Activated CD8-positive, alpha-beta memory T cell treated with anti-CD3 and anti-CD28 coated beads, Interleukin-2, amount 10 ng/mL, durations not matched to agents 7 days and 5 days (primary cell): Measurements from ENCODE around the gene SRCIN1. TPM values are rescaled to one million over a fixed set of nuclear protein-coding genes. Genes with fewer than 3 reads are reported as not detected.
A peak's percentile ranks its signal among the peaks of the same experiment; 100 is the strongest.

Source experiments
- ATAC-seq: fragments of 150-1000 bp; cut with Tn5 transposase; one replicate; pipeline ENCODE4 v1.10.0; 2021; ENCODE audit warnings: moderate library complexity
- CTCF ChIA-PET: fragments of 350-600 bp; sonication (Branson Sonifier 250); formaldehyde crosslinking; loops from one replicate; lab custom pipeline; 2021; ENCODE audit warnings: antibody characterized with exemption; lab: Charles Lee
- DNase-seq: peaks from one replicate; pipeline ENCODE4 v3.0.0-alpha.2; 2020
- H3K27ac Mint-ChIP-seq: one replicate; pipeline ENCODE4 v1.8.0; 2021; ENCODE audit warnings: mild to moderate bottlenecking, mixed read lengths
- H3K27me3 Mint-ChIP-seq: one replicate; pipeline ENCODE4 v1.8.0; 2021; ENCODE audit warnings: mixed read lengths
- H3K36me3 Mint-ChIP-seq: one replicate; pipeline ENCODE4 v1.8.0; 2021; ENCODE audit warnings: mild to moderate bottlenecking, mixed read lengths
- H3K4me1 Mint-ChIP-seq: one replicate; pipeline ENCODE4 v1.8.0; 2021; ENCODE audit warnings: mixed read lengths
- H3K4me3 Mint-ChIP-seq: one replicate; pipeline ENCODE4 v1.8.0; 2021; ENCODE audit warnings: mild to moderate bottlenecking, moderate library complexity, mixed read lengths
- H3K9me3 Mint-ChIP-seq: one replicate; pipeline ENCODE4 v1.8.0; 2022; ENCODE audit warnings: low read depth, mixed read lengths
- total RNA-seq, 2 experiments: library from RNA; stranded (reverse); gene quantifications; one replicate each; pipeline ENCODE4 v1.2.3, GENCODE V29; 2021

SRCIN1 gene
- total RNA-seq, 2 experiments from 2014 or later: 0.26 to 0.30 TPM

DNA sequence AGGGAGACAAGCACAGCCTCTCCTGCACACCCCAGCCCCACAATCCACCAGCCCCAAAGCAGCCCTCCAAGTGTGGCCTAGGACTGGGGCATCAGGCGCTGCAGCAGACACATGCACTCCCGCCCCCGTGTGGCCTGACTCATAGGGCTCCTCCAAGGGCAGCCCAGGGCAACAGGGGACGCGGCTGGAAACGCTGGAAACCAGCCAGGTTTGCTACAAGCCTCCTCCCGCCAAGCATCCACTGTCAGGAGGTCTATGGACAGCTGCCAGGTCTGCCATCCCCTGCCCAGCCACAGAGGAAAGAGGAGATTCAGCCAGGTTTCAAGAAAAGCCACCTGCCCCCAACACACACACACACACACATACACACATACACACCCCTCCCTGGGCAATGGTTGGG, 25.8 kb downstream of the SRCIN1 start:
- peaks cover 75% of the 10 kb centered on the region for H3K27me3 Mint-ChIP-seq
- CTCF ChIA-PET: interaction anchor here (0.9 to 1.0 kb wide), 2 partner anchors 22 to 35 kb away, joined by 3 to 5 read pairs; no protein-coding TSS in a partner anchor
- H3K27ac Mint-ChIP-seq: no peak overlapping the region
- H3K9me3 Mint-ChIP-seq: no peaks in the 10 kb centered on the region
- H3K36me3 Mint-ChIP-seq: no peaks in the 10 kb centered on the region
- H3K4me1 Mint-ChIP-seq: peaks cover 4% of the 10 kb centered on the region
- H3K4me3 Mint-ChIP-seq: no peak overlapping the region
- ATAC-seq: no peak
- no peak for DNase-seq

DNA sequence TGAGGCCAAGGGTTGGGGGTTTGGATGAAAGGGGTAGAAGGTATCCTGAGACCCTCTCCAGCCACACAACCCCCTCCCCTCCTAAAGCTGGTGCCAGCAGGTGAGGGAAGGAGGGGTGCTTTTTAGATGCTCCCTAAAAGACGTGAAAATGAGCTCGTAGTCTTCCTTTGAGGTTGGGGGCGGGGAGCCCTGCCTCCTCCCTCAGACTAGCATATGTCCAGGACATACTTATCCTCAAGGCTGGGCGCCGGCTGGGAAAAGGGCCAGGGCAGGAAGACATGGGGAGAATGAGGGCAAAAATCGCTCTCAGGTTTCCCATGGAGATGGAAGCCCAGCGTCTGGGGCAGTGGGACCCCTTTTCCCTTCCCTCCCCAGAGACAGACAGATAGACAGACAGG, 26.7 kb downstream of the SRCIN1 start:
- no peaks in the 10 kb centered on the region for H3K9me3 Mint-ChIP-seq
- H3K4me3 Mint-ChIP-seq: no peak overlapping the region
- no peak for DNase-seq
- CTCF ChIA-PET: interaction anchor here (0.9 to 1.0 kb wide), 2 partner anchors 21 to 34 kb away, joined by 3 to 5 read pairs; no protein-coding TSS in a partner anchor
- H3K36me3 Mint-ChIP-seq: no peaks in the 10 kb centered on the region
- no peaks in the 10 kb centered on the region for H3K4me1 Mint-ChIP-seq
- H3K27me3 Mint-ChIP-seq: peaks cover 78% of the 10 kb centered on the region
- H3K27ac Mint-ChIP-seq: no peak overlapping the region
- ATAC-seq: no peak

DNA sequence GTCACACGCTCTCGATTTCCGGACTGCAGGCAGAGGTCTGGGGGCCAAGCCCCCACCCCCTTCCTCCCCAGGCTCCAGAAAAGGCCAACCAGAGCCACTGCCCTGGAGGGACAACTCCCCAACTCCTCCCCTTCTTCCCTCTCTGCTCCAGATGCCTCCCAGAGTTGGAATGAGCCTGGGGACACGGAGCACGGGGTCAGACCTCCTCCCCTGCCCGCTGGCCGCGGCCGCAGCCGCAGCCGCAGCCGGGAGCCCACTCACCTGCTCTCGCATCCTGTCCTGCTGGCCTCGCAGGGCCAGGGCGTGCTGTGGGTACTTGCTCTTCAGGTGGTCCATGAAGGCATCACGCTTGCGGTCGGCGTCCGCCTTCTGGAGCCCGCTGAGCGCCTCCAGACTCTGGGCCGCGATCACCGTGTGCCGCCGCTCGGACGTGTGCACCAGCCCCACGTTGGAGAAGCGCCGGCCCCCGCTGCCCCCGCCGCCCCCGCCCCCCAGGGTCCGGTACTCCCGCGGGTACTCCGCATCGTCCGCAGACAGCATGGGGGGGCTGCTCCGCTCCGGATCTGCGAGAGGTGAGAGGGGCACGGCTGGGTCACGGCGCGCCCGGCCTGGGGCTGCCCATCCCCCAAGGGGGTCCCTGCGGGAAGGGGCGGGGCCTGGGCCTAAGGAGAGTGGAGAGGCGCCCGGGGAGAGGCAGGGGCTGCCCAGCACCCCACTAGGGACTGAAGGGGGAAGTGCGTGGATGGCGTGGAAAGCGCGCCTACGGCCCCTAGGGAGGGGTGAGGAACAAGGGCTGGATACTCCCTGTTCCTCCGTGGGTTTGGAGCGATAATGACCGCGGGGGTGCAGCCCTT, 27.3 kb downstream of the SRCIN1 start:
- Mint-ChIP-seq H3K9me3 (no peaks in the 10 kb centered on the region), H3K27ac (no peak overlapping the region), H3K4me3 (no peak overlapping the region), H3K27me3 (peaks cover 84% of the 10 kb centered on the region), H3K36me3 (no peaks in the 10 kb centered on the region), H3K4me1 (no peaks in the 10 kb centered on the region)
- DNase-seq (no peak), ATAC-seq (no peak)
- CTCF ChIA-PET: interaction anchor here (3.8 kb wide), 1 partner anchor 20 kb away, joined by 23 read pairs; no protein-coding TSS in a partner anchor

DNA sequence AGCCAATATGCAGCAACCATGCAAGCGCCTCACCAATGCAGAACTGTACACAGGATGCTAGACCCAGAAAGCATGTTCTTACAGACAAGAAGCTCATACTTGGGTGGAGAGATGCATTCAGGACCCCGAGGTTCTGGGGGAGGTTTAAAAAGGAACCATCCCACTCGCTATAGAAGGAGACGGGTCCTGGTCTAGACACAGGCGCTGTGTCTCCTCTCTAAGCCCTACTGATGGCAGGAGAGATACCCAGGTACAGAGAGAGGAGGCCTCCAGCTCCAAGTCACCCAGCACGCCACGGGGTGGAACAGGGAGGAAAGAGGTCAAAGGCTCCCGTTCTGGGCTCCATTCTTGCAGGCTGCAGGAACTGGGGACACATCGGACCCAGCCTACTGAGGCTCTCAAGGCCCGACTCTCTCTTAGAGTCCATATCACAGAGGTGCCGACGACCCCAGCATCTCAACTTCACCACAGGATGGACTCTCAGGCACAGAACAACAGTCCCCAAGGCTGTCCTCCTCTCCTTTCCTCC, 28.0 kb downstream of the SRCIN1 start:
- Mint-ChIP-seq H3K4me1 (peaks cover 2% of the 10 kb centered on the region), H3K27me3 (peaks cover 86% of the 10 kb centered on the region), H3K9me3 (no peaks in the 10 kb centered on the region), H3K4me3 (no peak overlapping the region), H3K36me3 (no peaks in the 10 kb centered on the region), H3K27ac (no peak overlapping the region)
- CTCF ChIA-PET: interaction anchor here (0.6 to 3.8 kb wide), 5 partner anchors 10 to 89 kb away, joined by 3 to 23 read pairs (median 3); no protein-coding TSS in a partner anchor
- no peak for ATAC-seq
- DNase-seq: no peak

DNA sequence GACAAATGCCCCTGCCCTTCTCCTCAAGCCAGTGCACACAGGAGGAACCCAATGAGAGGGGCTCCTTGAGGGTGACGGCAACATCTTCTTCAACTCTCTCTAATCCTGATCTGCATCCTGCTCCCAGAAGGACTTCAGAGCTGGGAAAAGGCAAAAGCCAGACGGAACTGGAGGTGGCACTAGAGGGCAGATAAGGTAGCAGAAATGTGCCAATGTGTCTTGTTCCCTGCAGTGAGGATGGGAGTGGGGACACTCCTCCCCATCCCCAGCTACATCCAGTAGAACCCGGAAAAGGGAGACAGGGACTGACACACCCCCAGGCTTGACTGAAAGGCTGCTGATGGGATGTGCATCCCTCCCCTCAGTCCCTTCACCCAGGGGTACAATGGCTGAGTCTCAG, 28.5 kb downstream of the SRCIN1 start:
- CTCF ChIA-PET: interaction anchor here (0.6 to 3.8 kb wide), 6 partner anchors 10 to 90 kb away, joined by 3 to 23 read pairs (median 3); no protein-coding TSS in a partner anchor

DNA sequence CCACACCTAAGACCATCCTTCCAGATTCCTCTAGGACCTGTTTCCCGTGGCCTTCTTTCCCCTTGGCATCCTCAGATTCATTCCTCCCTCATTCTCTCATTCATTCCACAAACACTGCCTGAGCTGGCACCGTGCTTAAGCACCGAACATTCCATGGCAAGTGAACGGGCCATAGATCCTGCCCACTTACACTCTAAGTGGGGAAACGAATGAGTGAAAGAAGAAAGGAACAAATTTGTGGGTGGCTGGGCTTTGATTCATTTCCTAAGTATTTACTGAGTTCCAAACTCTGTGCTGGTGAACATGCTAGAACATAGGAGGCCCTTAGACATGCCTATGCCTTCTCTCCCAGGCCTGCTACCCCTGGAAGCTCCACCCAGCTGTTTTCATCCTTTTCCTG, 30.0 kb downstream of the SRCIN1 start:
- peaks cover 87% of the 10 kb centered on the region for H3K27me3 Mint-ChIP-seq
- H3K27ac Mint-ChIP-seq: no peak overlapping the region
- peaks cover 2% of the 10 kb centered on the region for H3K4me1 Mint-ChIP-seq
- DNase-seq (no peak), ATAC-seq (no peak)
- H3K36me3 Mint-ChIP-seq: no peaks in the 10 kb centered on the region
- H3K9me3 Mint-ChIP-seq: no peaks in the 10 kb centered on the region
- no peak overlapping the region for H3K4me3 Mint-ChIP-seq
- CTCF ChIA-PET: interaction anchor here (0.6 to 3.8 kb wide), 5 partner anchors 17 to 420 kb away, joined by 3 to 23 read pairs (median 3); partner anchors contain the start of gene SRCIN1

More for the DNA sequence above, 28.5 kb downstream of the SRCIN1 start:
- no peak overlapping the region for H3K27ac Mint-ChIP-seq
- H3K4me1 Mint-ChIP-seq: peaks cover 2% of the 10 kb centered on the region
- H3K9me3 Mint-ChIP-seq: no peaks in the 10 kb centered on the region
- peaks cover 82% of the 10 kb centered on the region for H3K27me3 Mint-ChIP-seq
- H3K36me3 Mint-ChIP-seq: no peaks in the 10 kb centered on the region
- no peak overlapping the region for H3K4me3 Mint-ChIP-seq
- no peak for DNase-seq
- ATAC-seq: no peak

DNA sequence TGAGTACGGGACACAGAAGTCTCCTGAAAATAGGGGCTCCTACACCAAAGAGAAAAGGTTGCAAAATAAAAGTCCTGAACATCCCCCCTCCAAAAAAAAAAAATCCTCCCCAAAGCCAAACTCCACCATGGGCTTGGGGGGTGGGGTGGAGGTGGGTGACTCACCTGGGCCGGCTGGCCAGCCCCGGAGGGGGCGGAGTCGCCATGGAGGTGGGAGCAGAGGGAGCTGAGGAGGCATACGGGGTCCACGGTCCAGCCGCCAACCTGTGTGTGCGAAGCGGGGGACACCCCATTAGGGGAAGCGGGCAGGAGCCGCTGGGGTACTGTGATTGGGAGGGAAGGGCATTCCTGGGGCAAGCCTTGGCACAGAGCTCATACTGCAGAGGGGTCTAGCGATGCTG, 31.0 kb downstream of the SRCIN1 start:
- no peak overlapping the region for H3K27ac Mint-ChIP-seq
- no peaks in the 10 kb centered on the region for H3K9me3 Mint-ChIP-seq
- DNase-seq (no peak), ATAC-seq (no peak)
- no peak overlapping the region for H3K4me3 Mint-ChIP-seq
- peaks cover 87% of the 10 kb centered on the region for H3K27me3 Mint-ChIP-seq
- CTCF ChIA-PET: interaction anchor here (0.7 to 3.8 kb wide), 4 partner anchors 9 to 31 kb away, joined by 3 to 23 read pairs (median 3); partner anchors contain the start of gene SRCIN1
- H3K4me1 Mint-ChIP-seq: peaks cover 2% of the 10 kb centered on the region
- no peaks in the 10 kb centered on the region for H3K36me3 Mint-ChIP-seq

DNA sequence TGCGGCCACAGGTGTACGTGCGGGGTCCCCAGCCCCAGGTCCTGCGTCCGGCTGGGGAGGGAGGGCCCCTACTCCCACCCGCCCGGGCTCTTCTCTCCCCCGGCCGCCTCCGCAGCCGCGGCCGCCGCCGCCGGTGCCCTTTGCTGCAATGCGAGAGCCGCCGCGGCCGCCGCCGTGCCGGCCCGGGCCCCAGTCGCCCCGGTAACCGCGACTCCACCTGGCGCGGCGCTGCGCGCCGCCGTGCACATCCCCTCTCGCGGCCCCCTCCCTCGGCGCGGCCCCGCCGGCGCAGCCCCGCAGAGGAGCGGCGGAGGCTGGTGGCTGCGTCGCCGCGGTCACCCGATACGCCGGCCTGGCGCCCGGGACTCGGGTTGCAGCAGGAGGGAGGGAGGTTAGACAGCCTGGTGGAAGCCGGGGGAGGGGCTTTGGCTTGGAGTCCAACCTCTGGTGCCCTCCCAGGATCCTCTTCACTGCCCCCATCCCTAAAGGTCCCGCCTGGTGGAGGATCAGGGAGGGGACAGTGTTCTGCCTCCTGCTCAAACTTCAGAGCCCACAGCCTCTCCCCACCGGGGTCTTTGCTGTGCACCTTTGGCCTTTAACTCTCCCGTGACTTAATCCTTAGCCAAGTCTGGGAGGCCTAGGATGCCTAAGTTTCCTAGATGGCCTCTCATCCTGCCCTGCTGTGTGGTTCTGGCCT, 32.9 kb downstream of the SRCIN1 start:
- peak; percentile 27 for ATAC-seq
- H3K27ac Mint-ChIP-seq: no peak overlapping the region
- no peak overlapping the region for H3K4me3 Mint-ChIP-seq
- no peak for DNase-seq
- H3K4me1 Mint-ChIP-seq: peaks cover 2% of the 10 kb centered on the region
- CTCF ChIA-PET: no interaction called here
- peaks cover 90% of the 10 kb centered on the region for H3K27me3 Mint-ChIP-seq
- H3K36me3 Mint-ChIP-seq: no peaks in the 10 kb centered on the region
- H3K9me3 Mint-ChIP-seq: no peaks in the 10 kb centered on the region

DNA sequence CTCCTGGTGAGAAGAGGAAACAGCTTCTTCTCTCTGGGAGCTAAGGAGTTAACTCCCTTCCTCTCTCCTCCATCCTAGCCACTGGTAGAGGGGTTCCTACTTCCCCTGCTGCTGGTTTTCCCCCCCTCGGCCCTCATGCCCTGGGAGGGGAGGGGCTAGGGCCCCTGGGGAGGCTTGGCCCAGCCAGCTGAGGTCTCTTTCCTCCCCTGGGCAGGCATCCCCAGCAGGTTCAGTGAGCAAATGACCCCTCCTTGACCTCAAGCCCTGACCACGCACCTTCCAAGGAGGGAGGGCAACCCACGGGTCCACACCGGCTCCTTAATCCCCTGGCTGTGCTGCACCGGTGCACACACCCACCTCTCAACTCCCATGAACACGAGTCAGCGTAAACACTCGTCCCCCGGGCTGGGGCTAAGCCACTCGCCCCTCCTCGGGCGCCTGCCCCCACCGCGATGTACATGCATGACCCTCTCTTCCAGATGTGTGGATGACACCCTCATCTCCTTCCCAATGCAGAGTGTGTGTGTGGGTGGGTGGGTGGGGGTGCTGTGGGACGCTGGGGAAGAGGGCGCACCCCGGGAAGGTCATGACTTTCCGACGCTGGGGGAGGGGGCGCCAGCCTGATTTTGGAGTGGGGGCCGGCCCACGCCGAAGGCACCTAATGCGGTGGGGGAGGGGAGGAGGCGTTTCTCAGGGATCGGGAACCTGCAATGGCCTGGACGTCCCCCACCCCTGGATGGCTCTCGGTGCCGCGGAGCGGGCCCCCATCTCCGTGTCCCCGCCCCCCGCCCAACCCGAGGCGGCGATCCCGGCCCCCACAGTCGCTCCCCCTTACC, 33.7 kb downstream of the SRCIN1 start:
- DNase-seq (no peak), ATAC-seq (no peak)
- Mint-ChIP-seq H3K4me3 (no peak overlapping the region), H3K27ac (no peak overlapping the region), H3K4me1 (peaks cover 2% of the 10 kb centered on the region), H3K9me3 (no peaks in the 10 kb centered on the region), H3K27me3 (peaks cover 88% of the 10 kb centered on the region), H3K36me3 (no peaks in the 10 kb centered on the region)
- CTCF ChIA-PET: interaction anchor here (0.7 to 1.0 kb wide), 3 partner anchors 12 to 61 kb away, joined by 3 to 4 read pairs (median 3); no protein-coding TSS in a partner anchor

DNA sequence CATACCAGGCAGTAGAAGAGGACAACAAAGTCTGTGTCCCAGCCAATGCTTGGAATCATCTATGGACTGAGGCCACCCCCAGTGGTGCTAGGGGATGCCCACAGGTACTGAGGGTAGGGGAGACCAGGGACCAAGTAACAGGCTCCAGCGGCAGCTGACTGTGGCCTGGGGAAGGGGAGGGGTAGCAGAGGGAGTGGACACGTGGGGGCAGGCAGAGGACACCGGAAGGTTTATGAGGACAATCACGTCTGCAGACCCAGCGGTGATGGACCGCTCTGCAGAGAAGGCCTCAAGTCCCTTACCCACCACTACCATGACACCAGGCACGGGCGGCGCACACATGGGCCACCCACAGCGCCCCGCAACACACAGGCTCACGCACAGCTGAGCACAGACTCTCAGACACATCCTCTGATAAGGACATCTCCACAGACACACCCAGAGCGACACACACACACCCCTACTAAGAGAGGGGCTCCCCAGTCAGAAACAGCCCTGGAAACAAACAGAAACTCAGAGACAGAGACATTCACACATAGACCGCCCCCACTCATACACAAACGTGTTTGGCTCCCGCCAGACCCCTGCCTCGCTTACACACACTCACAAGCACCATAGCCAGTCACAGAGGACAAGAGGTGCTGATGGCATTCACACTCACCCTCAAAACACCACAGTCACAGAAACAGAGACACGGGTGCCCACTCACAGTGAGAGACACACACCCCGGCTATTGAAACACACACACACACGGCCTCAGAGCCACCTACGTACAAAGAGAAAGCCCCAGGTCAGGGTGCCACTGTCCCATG, 35.8 kb downstream of the SRCIN1 start:
- DNase-seq (no peak), ATAC-seq (no peak)
- H3K27me3 Mint-ChIP-seq: peaks cover 85% of the 10 kb centered on the region
- H3K4me1 Mint-ChIP-seq: peaks cover 2% of the 10 kb centered on the region
- H3K9me3 Mint-ChIP-seq: no peaks in the 10 kb centered on the region
- H3K27ac Mint-ChIP-seq: no peak overlapping the region
- CTCF ChIA-PET: no interaction called here
- H3K4me3 Mint-ChIP-seq: no peak overlapping the region
- H3K36me3 Mint-ChIP-seq: no peaks in the 10 kb centered on the region

DNA sequence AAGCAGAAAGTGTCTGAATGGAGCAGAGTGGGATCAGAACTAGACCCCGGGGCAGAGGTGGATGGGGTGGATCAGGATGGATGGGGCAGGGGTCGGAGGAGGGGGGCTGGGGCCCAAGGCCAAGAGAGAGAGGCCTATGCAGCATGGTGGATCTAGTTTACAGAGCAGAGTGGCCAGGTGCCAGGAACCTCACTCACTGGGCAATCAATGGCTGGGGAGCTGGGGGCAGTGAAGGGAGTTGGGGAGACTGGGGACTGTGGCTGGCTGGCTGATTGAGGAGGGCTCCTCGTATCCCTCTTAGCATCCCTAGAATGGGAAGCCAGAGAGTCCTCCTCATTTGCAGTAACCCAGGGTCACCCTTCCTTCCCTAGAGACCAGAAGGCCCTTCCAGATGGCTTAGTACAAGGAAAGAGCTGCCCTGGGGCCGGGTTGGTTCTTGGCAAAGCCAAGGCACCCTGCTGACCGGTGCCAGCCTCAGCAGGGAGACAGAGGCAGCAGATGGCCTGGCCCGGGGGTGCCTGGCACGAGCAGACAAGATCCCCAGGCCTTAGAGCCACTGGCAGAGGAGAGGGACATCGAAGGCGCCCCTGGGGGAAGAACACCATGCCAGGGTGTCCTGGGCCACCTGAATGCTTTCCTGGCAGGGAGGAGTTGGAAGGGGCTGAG, 36.8 kb downstream of the SRCIN1 start:
- DNase-seq (no peak), ATAC-seq (no peak)
- CTCF ChIA-PET: interaction anchor here (1.6 kb wide), 1 partner anchor 11 kb away, joined by 3 read pairs; no protein-coding TSS in a partner anchor
- Mint-ChIP-seq H3K36me3 (no peaks in the 10 kb centered on the region), H3K27me3 (peaks cover 85% of the 10 kb centered on the region), H3K4me1 (peaks cover 2% of the 10 kb centered on the region), H3K27ac (no peak overlapping the region), H3K9me3 (no peaks in the 10 kb centered on the region), H3K4me3 (no peak overlapping the region)
